ENCODE data around the gene ANKRD17.

Gene ANKRD17

GRCh38 chr4:73222466-73223257 is 35.9 kb downstream of the ANKRD17 start:
- Histone ChIP-seq H3K9ac (ENCODE audit: low read length) (no peak overlapping the region), H3K27ac (ENCODE audit: low read depth, low read length) (no peak overlapping the region), H2BK120ac (ENCODE audit: low read depth, low read length) (no peak overlapping the region)

GRCh38 chr4:73221734-73222133 is 36.9 kb downstream of the ANKRD17 start:
- Histone ChIP-seq H2BK15ac (replicated peaks; ENCODE audit: low read depth) (no peak overlapping the region), H3K56ac (ENCODE audit: low read length) (no peak overlapping the region), H3K4me3 (ENCODE audit: low read length) (no peak overlapping the region), H3K79me2 (ENCODE audit: control insufficient read depth, insufficient read depth, low read length) (peaks cover 27% of the 10 kb centered on the region), H3K27ac (ENCODE audit: low read depth, low read length) (no peak overlapping the region), H3K23ac (ENCODE audit: low read length) (no peak overlapping the region), H2BK5ac (ENCODE audit: low read length) (no peak overlapping the region), H3K27me3 (ENCODE audit: insufficient read depth, low read length, poor library complexity) (no peaks in the 10 kb centered on the region), H3K9ac (ENCODE audit: low read length) (no peak overlapping the region), H3K4me2 (ENCODE audit: low read length) (no peak overlapping the region), H4K5ac (ENCODE audit: low read length) (no peak overlapping the region), H3K4ac (ENCODE audit: low read depth, low read length) (no peak overlapping the region), H4K8ac (ENCODE audit: low read depth, low read length) (no peak overlapping the region), H3K4me1 (ENCODE audit: control insufficient read depth, low read depth, low read length) (peaks cover 9% of the 10 kb centered on the region), H2AK5ac (ENCODE audit: low read length) (no peak overlapping the region), H3K79me1 (ENCODE audit: low read length) (peaks cover 3% of the 10 kb centered on the region), H2BK120ac (ENCODE audit: low read depth, low read length) (no peak overlapping the region), H3K36me3 (ENCODE audit: control insufficient read depth, insufficient read depth, low read length) (no peaks in the 10 kb centered on the region), H3K18ac (ENCODE audit: low read length) (no peak overlapping the region)
- WGBS (ENCODE audit: extremely low coverage, insufficient coverage, low lambda C conversion rate): no CpG with 5 or more reads among the region's 2 CpGs
- peak; percentile 43 for DNase-seq

More at GRCh38 chr4:73222466-73223257, 35.9 kb downstream of the ANKRD17 start:
- Histone ChIP-seq H3K23ac (ENCODE audit: low read length) (no peak overlapping the region), H3K79me1 (ENCODE audit: low read length) (peaks cover 3% of the 10 kb centered on the region), H3K27me3 (ENCODE audit: insufficient read depth, low read length, poor library complexity) (no peaks in the 10 kb centered on the region), H3K4me1 (ENCODE audit: control insufficient read depth, low read depth, low read length) (peaks cover 6% of the 10 kb centered on the region), H3K4me3 (ENCODE audit: low read length) (no peak overlapping the region), H3K18ac (ENCODE audit: low read length) (no peak overlapping the region), H2BK5ac (ENCODE audit: low read length) (no peak overlapping the region), H3K36me3 (ENCODE audit: control insufficient read depth, insufficient read depth, low read length) (no peaks in the 10 kb centered on the region), H2AK5ac (ENCODE audit: low read length) (no peak overlapping the region), H3K79me2 (ENCODE audit: control insufficient read depth, insufficient read depth, low read length) (peaks cover 22% of the 10 kb centered on the region), H3K56ac (ENCODE audit: low read length) (no peak overlapping the region), H3K4me2 (ENCODE audit: low read length) (no peak overlapping the region), H3K4ac (ENCODE audit: low read depth, low read length) (no peak overlapping the region), H4K8ac (ENCODE audit: low read depth, low read length) (no peak overlapping the region), H2BK15ac (replicated peaks; ENCODE audit: low read depth) (no peak overlapping the region), H4K5ac (ENCODE audit: low read length) (no peak overlapping the region)
- no CpG with 5 or more reads among the region's 6 CpGs for WGBS (ENCODE audit: extremely low coverage, insufficient coverage, low lambda C conversion rate)
- DNase-seq: peak; percentile 94

- Histone ChIP-seq H2AK5ac (ENCODE audit: low read length) (no peak overlapping the region), H4K5ac (ENCODE audit: low read length) (no peak overlapping the region), H3K36me3 (ENCODE audit: control insufficient read depth, insufficient read depth, low read length) (no peaks in the 10 kb centered on the region), H3K4me3 (ENCODE audit: low read length) (no peak overlapping the region), H3K27me3 (ENCODE audit: insufficient read depth, low read length, poor library complexity) (no peaks in the 10 kb centered on the region), H3K4ac (ENCODE audit: low read depth, low read length) (no peak overlapping the region), H2BK15ac (replicated peaks; ENCODE audit: low read depth) (no peak overlapping the region), H3K9ac (ENCODE audit: low read length) (no peak overlapping the region), H3K4me2 (ENCODE audit: low read length) (no peak overlapping the region), H2BK5ac (ENCODE audit: low read length) (no peak overlapping the region), H2BK120ac (ENCODE audit: low read depth, low read length) (no peak overlapping the region), H3K56ac (ENCODE audit: low read length) (no peak overlapping the region), H3K27ac (ENCODE audit: low read depth, low read length) (no peak overlapping the region), H3K79me1 (ENCODE audit: low read length) (peaks cover 3% of the 10 kb centered on the region), H3K18ac (ENCODE audit: low read length) (no peak overlapping the region), H3K4me1 (ENCODE audit: control insufficient read depth, low read depth, low read length) (peaks cover 10% of the 10 kb centered on the region), H3K23ac (ENCODE audit: low read length) (no peak overlapping the region), H4K8ac (ENCODE audit: low read depth, low read length) (no peak overlapping the region), H3K79me2 (ENCODE audit: control insufficient read depth, insufficient read depth, low read length) (peaks cover 32% of the 10 kb centered on the region)
- DNase-seq: no peak
Measured at GRCh38 chr4:73220815-73221214, 37.8 kb downstream of the ANKRD17 start.

GRCh38 chr4:73213916-73214653 is 44.5 kb downstream of the ANKRD17 start:
- no peak for DNase-seq
- Histone ChIP-seq H3K9ac (ENCODE audit: low read length) (no peak overlapping the region), H3K4me1 (ENCODE audit: control insufficient read depth, low read depth, low read length) (peaks cover 4% of the 10 kb centered on the region), H3K79me1 (ENCODE audit: low read length) (peaks cover 5% of the 10 kb centered on the region), H3K18ac (ENCODE audit: low read length) (no peak overlapping the region), H3K4me3 (ENCODE audit: low read length) (no peak overlapping the region), H4K5ac (ENCODE audit: low read length) (no peak overlapping the region), H3K27me3 (ENCODE audit: insufficient read depth, low read length, poor library complexity) (no peaks in the 10 kb centered on the region), H4K8ac (ENCODE audit: low read depth, low read length) (no peak overlapping the region), H2AK5ac (ENCODE audit: low read length) (no peak overlapping the region), H3K79me2 (ENCODE audit: control insufficient read depth, insufficient read depth, low read length) (peaks cover 32% of the 10 kb centered on the region), H2BK120ac (ENCODE audit: low read depth, low read length) (no peak overlapping the region), H2BK5ac (ENCODE audit: low read length) (no peak overlapping the region), H3K23ac (ENCODE audit: low read length) (no peak overlapping the region), H3K27ac (ENCODE audit: low read depth, low read length) (no peak overlapping the region), H2BK15ac (replicated peaks; ENCODE audit: low read depth) (no peak overlapping the region), H3K4me2 (ENCODE audit: low read length) (no peak overlapping the region), H3K56ac (ENCODE audit: low read length) (no peak overlapping the region), H3K36me3 (ENCODE audit: control insufficient read depth, insufficient read depth, low read length) (no peaks in the 10 kb centered on the region), H3K4ac (ENCODE audit: low read depth, low read length) (no peak overlapping the region)
- WGBS (ENCODE audit: extremely low coverage, insufficient coverage, low lambda C conversion rate): no CpG with 5 or more reads among the region's 2 CpGs

- H3K23ac ChIP-seq (ENCODE audit: low read length): no peak overlapping the region
- whole genome bisulfite sequencing (ENCODE audit: extremely low coverage, insufficient coverage, low lambda C conversion rate): no CpG with 5 or more reads among the region's 1 CpG
- no peak for DNase-seq
- no peak overlapping the region for H3K18ac ChIP-seq (ENCODE audit: low read length)
- no peak overlapping the region for H3K27ac ChIP-seq (ENCODE audit: low read depth, low read length)
- no peak overlapping the region for H3K56ac ChIP-seq (ENCODE audit: low read length)
- peaks cover 4% of the 10 kb centered on the region for H3K4me1 ChIP-seq (ENCODE audit: control insufficient read depth, low read depth, low read length)
- no peak overlapping the region for H2BK15ac ChIP-seq (replicated peaks; ENCODE audit: low read depth)
- H2BK5ac ChIP-seq (ENCODE audit: low read length): no peak overlapping the region
- H3K79me2 ChIP-seq (ENCODE audit: control insufficient read depth, insufficient read depth, low read length): peaks cover 32% of the 10 kb centered on the region
- H3K27me3 ChIP-seq (ENCODE audit: insufficient read depth, low read length, poor library complexity): no peaks in the 10 kb centered on the region
- H3K36me3 ChIP-seq (ENCODE audit: control insufficient read depth, insufficient read depth, low read length): no peaks in the 10 kb centered on the region
- no peak overlapping the region for H4K5ac ChIP-seq (ENCODE audit: low read length)
- H3K4ac ChIP-seq (ENCODE audit: low read depth, low read length): no peak overlapping the region
- H3K79me1 ChIP-seq (ENCODE audit: low read length): peaks cover 5% of the 10 kb centered on the region
- H3K4me2 ChIP-seq (ENCODE audit: low read length): no peak overlapping the region
- no peak overlapping the region for H2BK120ac ChIP-seq (ENCODE audit: low read depth, low read length)
- no peak overlapping the region for H3K4me3 ChIP-seq (ENCODE audit: low read length)
- no peak overlapping the region for H3K9ac ChIP-seq (ENCODE audit: low read length)
- no peak overlapping the region for H2AK5ac ChIP-seq (ENCODE audit: low read length)
- H4K8ac ChIP-seq (ENCODE audit: low read depth, low read length): no peak overlapping the region
Measured at GRCh38 chr4:73212982-73213730, 45.4 kb downstream of the ANKRD17 start.

All from mesendoderm (in vitro differentiated cells).